HepG2 (cell line): ENCODE data around the gene HSD17B2. TPM values are rescaled to one million over a fixed set of nuclear protein-coding genes. Genes with fewer than 3 reads are reported as not detected.

Experiments used
- ATAC-seq: fragments of 200-7000 bp; cut with Tn5 transposase; 3 replicates; pipeline ENCODE4 v1.9.1; 2020; ENCODE audit warnings: mild to moderate bottlenecking, moderate library complexity
- BruUV-seq: library from RNA; stranded (reverse); fragments of 400-500 nt; replicated peaks from 2 replicates; lab custom pipeline; 2021; lab: Mats Ljungman, UMichigan
- CTCF ChIA-PET: fragments of 300-600 bp; formaldehyde crosslinking; extraction: SDS; loops from one replicate; lab custom pipeline; 2021; ENCODE audit warnings: low total read pairs, inconsistent platforms, low intra/inter-chr PET ratio; lab: Yijun Ruan, JAX
- POLR2A ChIA-PET: fragments of 350-600 bp; sonication (Branson Sonifier 250); formaldehyde crosslinking; loops from one replicate; lab custom pipeline; 2020; ENCODE audit warnings: antibody characterized with exemption, inconsistent platforms; lab: Yijun Ruan, JAX
- DNase-seq: peaks from one replicate; pipeline ENCODE4 v3.0.0-alpha.2; 2015; ENCODE audit warnings: low spot score
- FAIRE-seq: peaks from 3 replicates; lab custom pipeline; 2011; peaks lifted over from hg19 to GRCh38; lab: Jason Lieb, UNC
- H2AFZ ChIP-seq: one replicate; pipeline ENCODE4 v1.6.1; 2011; ENCODE audit warnings: low read length, inconsistent platforms
- H3K27ac ChIP-seq: fragments of 300-600 bp; 3 replicates; pipeline ENCODE4 v1.8.0; 2011; ENCODE audit warnings: mixed run types, mild to moderate bottlenecking, mixed read lengths, low read length, inconsistent platforms; ENCODE audit not compliant: insufficient read depth; ENCODE audit errors: extremely low read length
- H3K27me3 ChIP-seq, 2 experiments: fragments of 200-600 bp in 1 of 2; 2 replicates in 1 of 2; 3 replicates in 1 of 2; pipeline versions ENCODE4 v1.6.0 to v1.8.0; 2011; ENCODE audit warnings: low read length in 2 of 2, mild to moderate bottlenecking in 2 of 2, moderate library complexity in 2 of 2, inconsistent platforms in 1 of 2; ENCODE audit not compliant: insufficient read depth in 2 of 2, control insufficient read depth in 1 of 2
- H3K36me3 ChIP-seq, 2 experiments: fragments of 200-600 bp in 1 of 2; replicated peaks in 1 of 2; 2 replicates in 1 of 2; 3 replicates in 1 of 2; pipeline versions ENCODE4 v1.5.1 to v1.8.0; 2011; ENCODE audit warnings: low read length in 2 of 2, inconsistent platforms in 1 of 2; ENCODE audit not compliant: insufficient read depth in 2 of 2, control insufficient read depth in 1 of 2
- H3K4me1 ChIP-seq: 2 replicates; pipeline ENCODE4 v1.5.1; 2012; ENCODE audit warnings: low read length, inconsistent platforms; ENCODE audit not compliant: insufficient read depth
- H3K4me2 ChIP-seq: 2 replicates; pipeline ENCODE4 v1.6.0; 2011; ENCODE audit warnings: low read depth, low read length, inconsistent platforms
- H3K4me3 ChIP-seq, 3 experiments: fragments of 200-600 bp in 1 of 3; sonication (generic), shearing (Covaris generic) in 1 of 3; replicated peaks in 1 of 3; 2 replicates each; pipeline ENCODE4 v1.5.1; 2011 to 2016; ENCODE audit warnings: low read length in 3 of 3, inconsistent platforms in 2 of 3, low read depth in 2 of 3, mild to moderate bottlenecking in 2 of 3, control low read depth in 1 of 3, mixed read lengths in 1 of 3; ENCODE audit not compliant: insufficient read depth in 1 of 3
- H3K79me2 ChIP-seq: one replicate; pipeline ENCODE4 v1.6.1; 2011; ENCODE audit warnings: low read length, inconsistent platforms; ENCODE audit not compliant: insufficient read depth
- H3K9ac ChIP-seq: 2 replicates; pipeline ENCODE4 v1.6.0; 2011; ENCODE audit warnings: mild to moderate bottlenecking, low read depth, low read length, inconsistent platforms; ENCODE audit not compliant: insufficient read depth
- H3K9me3 ChIP-seq: 2 replicates; pipeline ENCODE4 v1.5.1; 2012; ENCODE audit warnings: mild to moderate bottlenecking, low read length
- H4K20me1 ChIP-seq: 2 replicates; pipeline ENCODE4 v1.6.0; 2011; ENCODE audit warnings: inconsistent platforms, mild to moderate bottlenecking, low read length, moderate library complexity; ENCODE audit not compliant: insufficient read depth
- FOXO4 ChIP-seq: sonication (generic); formaldehyde crosslinking; conservative IDR thresholded peaks from 2 replicates; pipeline ENCODE4 v1.8.1; 2023; ENCODE audit warnings: missing genetic modification reagents
- HHEX ChIP-seq: IDR thresholded peaks from 2 replicates; pipeline ENCODE4 v1.6.1; 2016; ENCODE audit warnings: control low read depth
- KLF9 ChIP-seq: IDR thresholded peaks from 2 replicates; pipeline ENCODE4 v1.6.1; 2016; ENCODE audit warnings: low read depth
- ZBTB3 ChIP-seq: sonication (generic); formaldehyde crosslinking; IDR thresholded peaks from 2 replicates; pipeline ENCODE4 v1.4.0; 2020; ENCODE audit warnings: low read depth, mild to moderate bottlenecking, moderate library complexity, missing genetic modification reagents, borderline replicate concordance
- ZNF101 ChIP-seq: sonication (generic); formaldehyde crosslinking; IDR thresholded peaks from 2 replicates; pipeline ENCODE4 v1.4.0; 2020; ENCODE audit warnings: mild to moderate bottlenecking, low read depth, missing genetic modification reagents, borderline replicate concordance
- ZNF564 ChIP-seq: sonication (generic); formaldehyde crosslinking; IDR thresholded peaks from 2 replicates; pipeline ENCODE4 v1.8.1; 2023; ENCODE audit warnings: mild to moderate bottlenecking, missing genetic modification reagents
- ZSCAN5A ChIP-seq: sonication (generic); formaldehyde crosslinking; IDR thresholded peaks from 2 replicates; pipeline ENCODE4 v1.8.0; 2022; ENCODE audit warnings: mild to moderate bottlenecking, missing genetic modification reagents, borderline replicate concordance
- whole genome bisulfite sequencing: methylation state at CpG from one replicate; pipeline ENCODE4 v1.1.6; 2017; ENCODE audit warnings: low lambda C conversion rate; 5-methylcytosine and 5-hydroxymethylcytosine counted together
- in situ Hi-C: cut with HindIII; loops from 2 replicates; pipeline ENCODE4 v1.10.0; 2017; ENCODE audit warnings: low pct_unique_long_range_greater_than_20kb; ENCODE audit not compliant: extremely low pct_ligation_motif_present
- intact Hi-C: fragments of 100-400 bp; cut with micrococcal nuclease; formaldehyde crosslinking; loops from one replicate; pipeline ENCODE4 v1.10.0; 2022; ENCODE audit not compliant: unreplicated experiment
- polyA plus RNA-seq, 8 experiments: library from polyadenylated mRNA; depleted of rRNA in 3 of 8; stranded (reverse) in 7 of 8; unstranded in 1 of 8; fragments of >200 nt; fragmentation: Illumina TruSeq in 4 of 8; extraction: Trizol in 4 of 8; gene quantifications; 2 replicates each; pipeline versions ENCODE4 v1.2.1 to v1.2.3, GENCODE V29; 2011 to 2016; ENCODE audit warnings: low read depth in 4 of 8, missing spikeins in 1 of 8, mixed read lengths in 1 of 8; ENCODE audit not compliant: insufficient read depth in 1 of 8
- total RNA-seq, 5 experiments: library from RNA; depleted of rRNA; stranded (reverse); fragments of >200 nt; fragmentation: Illumina TruSeq; extraction: Trizol; gene quantifications; 2 replicates each; pipeline ENCODE4 v1.2.3, GENCODE V29; 2016; ENCODE audit warnings: low read depth in 1 of 5
- TF ChIP-seq, protein P1 (sequence below): sonication (generic); formaldehyde crosslinking; IDR thresholded peaks from 2 replicates; pipeline ENCODE4 v1.4.0; 2020; ENCODE audit warnings: missing genetic modification reagents, borderline replicate concordance
- TF ChIP-seq, protein P2 (sequence below): sonication (generic); formaldehyde crosslinking; IDR thresholded peaks from 2 replicates; pipeline ENCODE4 v1.4.0; 2020; ENCODE audit warnings: mild to moderate bottlenecking, missing genetic modification reagents
- TF ChIP-seq, protein P3 (sequence below): IDR thresholded peaks from 2 replicates; pipeline ENCODE4 v1.6.1; 2016; ENCODE audit warnings: low read depth, control low read depth

Gene HSD17B2
- total and polyA plus RNA-seq, 2 of the 13 experiments (the other 11 are each of a cell fraction or from before 2014, with no cell fraction given) = 26.3 to 69.3 TPM

DNA sequence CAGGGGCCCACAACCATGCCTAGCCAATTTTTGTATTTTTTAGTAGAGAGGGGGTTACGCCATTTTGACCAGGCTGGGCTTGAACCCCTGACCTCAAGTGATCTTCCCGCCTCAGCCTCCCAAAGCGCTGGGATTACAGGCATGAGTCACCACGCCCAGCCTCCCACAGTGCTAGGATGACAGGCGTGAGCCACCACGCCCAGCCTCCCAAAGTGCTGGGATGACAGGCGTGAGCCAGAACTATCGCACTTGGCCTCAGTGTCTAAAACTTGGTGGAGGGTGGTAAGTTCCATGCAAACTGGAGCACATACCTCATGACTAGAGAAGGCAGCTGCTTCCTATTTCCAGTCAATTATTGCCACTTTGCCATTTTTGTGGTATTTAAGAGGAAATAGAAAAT lies 7.1 kb downstream of the HSD17B2 start:
- ATAC-seq (no peak), DNase-seq (no peak), FAIRE-seq (no peak)
- peaks cover 78% of the 10 kb centered on the region for H3K4me1 ChIP-seq
- no peak overlapping the region for H3K27ac ChIP-seq
- peaks cover 67% of the 10 kb centered on the region for H3K79me2 ChIP-seq
- ChIA-PET POLR2A (interaction anchor here (1.0 kb wide), 1 partner anchor 20 kb away, joined by 3 read pairs; no protein-coding TSS in a partner anchor), CTCF (no interaction called here)
- in situ Hi-C loops = no loop called here
- BruUV-seq = no TSS peak
- WGBS = 97% methylated on average over 8 of the region's 8 CpGs
- H3K4me3 ChIP-seq = no peak overlapping the region
- peaks cover 2 to 5% of the 10 kb centered on the region in 2 experiments; a peak in 3 of 5 replicates for H3K36me3 ChIP-seq
- H4K20me1 ChIP-seq = no peaks in the 10 kb centered on the region; the same call in 1 of the 2 replicates
- no peak overlapping the region for H3K4me2 ChIP-seq
- H3K27me3 ChIP-seq = no peaks in the 10 kb centered on the region
- H3K9ac ChIP-seq = no peak overlapping the region
- no peaks in the 10 kb centered on the region for H3K9me3 ChIP-seq
- intact Hi-C loops = no loop called here
- H2AFZ ChIP-seq = no peak overlapping the region
- TF ChIP-seq, protein P1, sequence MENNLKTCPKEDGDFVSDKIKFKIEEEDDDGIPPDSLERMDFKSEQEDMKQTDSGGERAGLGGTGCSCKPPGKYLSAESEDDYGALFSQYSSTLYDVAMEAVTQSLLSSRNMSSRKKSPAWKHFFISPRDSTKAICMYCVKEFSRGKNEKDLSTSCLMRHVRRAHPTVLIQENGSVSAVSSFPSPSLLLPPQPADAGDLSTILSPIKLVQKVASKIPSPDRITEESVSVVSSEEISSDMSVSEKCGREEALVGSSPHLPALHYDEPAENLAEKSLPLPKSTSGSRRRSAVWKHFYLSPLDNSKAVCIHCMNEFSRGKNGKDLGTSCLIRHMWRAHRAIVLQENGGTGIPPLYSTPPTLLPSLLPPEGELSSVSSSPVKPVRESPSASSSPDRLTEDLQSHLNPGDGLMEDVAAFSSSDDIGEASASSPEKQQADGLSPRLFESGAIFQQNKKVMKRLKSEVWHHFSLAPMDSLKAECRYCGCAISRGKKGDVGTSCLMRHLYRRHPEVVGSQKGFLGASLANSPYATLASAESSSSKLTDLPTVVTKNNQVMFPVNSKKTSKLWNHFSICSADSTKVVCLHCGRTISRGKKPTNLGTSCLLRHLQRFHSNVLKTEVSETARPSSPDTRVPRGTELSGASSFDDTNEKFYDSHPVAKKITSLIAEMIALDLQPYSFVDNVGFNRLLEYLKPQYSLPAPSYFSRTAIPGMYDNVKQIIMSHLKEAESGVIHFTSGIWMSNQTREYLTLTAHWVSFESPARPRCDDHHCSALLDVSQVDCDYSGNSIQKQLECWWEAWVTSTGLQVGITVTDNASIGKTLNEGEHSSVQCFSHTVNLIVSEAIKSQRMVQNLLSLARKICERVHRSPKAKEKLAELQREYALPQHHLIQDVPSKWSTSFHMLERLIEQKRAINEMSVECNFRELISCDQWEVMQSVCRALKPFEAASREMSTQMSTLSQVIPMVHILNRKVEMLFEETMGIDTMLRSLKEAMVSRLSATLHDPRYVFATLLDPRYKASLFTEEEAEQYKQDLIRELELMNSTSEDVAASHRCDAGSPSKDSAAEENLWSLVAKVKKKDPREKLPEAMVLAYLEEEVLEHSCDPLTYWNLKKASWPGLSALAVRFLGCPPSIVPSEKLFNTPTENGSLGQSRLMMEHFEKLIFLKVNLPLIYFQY (CRISPR knock-in tag) = no peak
- no peak for TF ChIP-seq ZBTB3 (CRISPR knock-in tag)
- TF ChIP-seq, protein P2, sequence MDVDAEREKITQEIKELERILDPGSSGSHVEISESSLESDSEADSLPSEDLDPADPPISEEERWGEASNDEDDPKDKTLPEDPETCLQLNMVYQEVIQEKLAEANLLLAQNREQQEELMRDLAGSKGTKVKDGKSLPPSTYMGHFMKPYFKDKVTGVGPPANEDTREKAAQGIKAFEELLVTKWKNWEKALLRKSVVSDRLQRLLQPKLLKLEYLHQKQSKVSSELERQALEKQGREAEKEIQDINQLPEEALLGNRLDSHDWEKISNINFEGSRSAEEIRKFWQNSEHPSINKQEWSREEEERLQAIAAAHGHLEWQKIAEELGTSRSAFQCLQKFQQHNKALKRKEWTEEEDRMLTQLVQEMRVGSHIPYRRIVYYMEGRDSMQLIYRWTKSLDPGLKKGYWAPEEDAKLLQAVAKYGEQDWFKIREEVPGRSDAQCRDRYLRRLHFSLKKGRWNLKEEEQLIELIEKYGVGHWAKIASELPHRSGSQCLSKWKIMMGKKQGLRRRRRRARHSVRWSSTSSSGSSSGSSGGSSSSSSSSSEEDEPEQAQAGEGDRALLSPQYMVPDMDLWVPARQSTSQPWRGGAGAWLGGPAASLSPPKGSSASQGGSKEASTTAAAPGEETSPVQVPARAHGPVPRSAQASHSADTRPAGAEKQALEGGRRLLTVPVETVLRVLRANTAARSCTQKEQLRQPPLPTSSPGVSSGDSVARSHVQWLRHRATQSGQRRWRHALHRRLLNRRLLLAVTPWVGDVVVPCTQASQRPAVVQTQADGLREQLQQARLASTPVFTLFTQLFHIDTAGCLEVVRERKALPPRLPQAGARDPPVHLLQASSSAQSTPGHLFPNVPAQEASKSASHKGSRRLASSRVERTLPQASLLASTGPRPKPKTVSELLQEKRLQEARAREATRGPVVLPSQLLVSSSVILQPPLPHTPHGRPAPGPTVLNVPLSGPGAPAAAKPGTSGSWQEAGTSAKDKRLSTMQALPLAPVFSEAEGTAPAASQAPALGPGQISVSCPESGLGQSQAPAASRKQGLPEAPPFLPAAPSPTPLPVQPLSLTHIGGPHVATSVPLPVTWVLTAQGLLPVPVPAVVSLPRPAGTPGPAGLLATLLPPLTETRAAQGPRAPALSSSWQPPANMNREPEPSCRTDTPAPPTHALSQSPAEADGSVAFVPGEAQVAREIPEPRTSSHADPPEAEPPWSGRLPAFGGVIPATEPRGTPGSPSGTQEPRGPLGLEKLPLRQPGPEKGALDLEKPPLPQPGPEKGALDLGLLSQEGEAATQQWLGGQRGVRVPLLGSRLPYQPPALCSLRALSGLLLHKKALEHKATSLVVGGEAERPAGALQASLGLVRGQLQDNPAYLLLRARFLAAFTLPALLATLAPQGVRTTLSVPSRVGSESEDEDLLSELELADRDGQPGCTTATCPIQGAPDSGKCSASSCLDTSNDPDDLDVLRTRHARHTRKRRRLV (CRISPR knock-in tag) = no peak
- no peak for TF ChIP-seq ZSCAN5A (CRISPR knock-in tag)
- TF ChIP-seq ZNF101 = no peak
- TF ChIP-seq HHEX (CRISPR knock-in tag) = no peak
- TF ChIP-seq ZNF564 (CRISPR knock-in tag) = no peak
- no peak for TF ChIP-seq KLF9
- TF ChIP-seq, protein P3, sequence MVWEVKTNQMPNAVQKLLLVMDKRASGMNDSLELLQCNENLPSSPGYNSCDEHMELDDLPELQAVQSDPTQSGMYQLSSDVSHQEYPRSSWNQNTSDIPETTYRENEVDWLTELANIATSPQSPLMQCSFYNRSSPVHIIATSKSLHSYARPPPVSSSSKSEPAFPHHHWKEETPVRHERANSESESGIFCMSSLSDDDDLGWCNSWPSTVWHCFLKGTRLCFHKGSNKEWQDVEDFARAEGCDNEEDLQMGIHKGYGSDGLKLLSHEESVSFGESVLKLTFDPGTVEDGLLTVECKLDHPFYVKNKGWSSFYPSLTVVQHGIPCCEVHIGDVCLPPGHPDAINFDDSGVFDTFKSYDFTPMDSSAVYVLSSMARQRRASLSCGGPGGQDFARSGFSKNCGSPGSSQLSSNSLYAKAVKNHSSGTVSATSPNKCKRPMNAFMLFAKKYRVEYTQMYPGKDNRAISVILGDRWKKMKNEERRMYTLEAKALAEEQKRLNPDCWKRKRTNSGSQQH (CRISPR knock-in tag) = no peak
- TF ChIP-seq FOXO4 (CRISPR knock-in tag) = no peak
